Measurements from ENCODE around the gene CYYR1.

CYYR1 gene

GRCh38 chr21:26572702-26573381, at the start of gene CYYR1:
TSS of gene CYYR1 (minus strand) at chr21:26573286. CDS start at chr21:26572940, 346 bp downstream.
- peak; percentile 48 for DNase-seq

- DNase-seq, result no peak
These were observed 44.1 kb upstream of the CYYR1 start for GRCh38 chr21:26617176-26617575.

DNA sequence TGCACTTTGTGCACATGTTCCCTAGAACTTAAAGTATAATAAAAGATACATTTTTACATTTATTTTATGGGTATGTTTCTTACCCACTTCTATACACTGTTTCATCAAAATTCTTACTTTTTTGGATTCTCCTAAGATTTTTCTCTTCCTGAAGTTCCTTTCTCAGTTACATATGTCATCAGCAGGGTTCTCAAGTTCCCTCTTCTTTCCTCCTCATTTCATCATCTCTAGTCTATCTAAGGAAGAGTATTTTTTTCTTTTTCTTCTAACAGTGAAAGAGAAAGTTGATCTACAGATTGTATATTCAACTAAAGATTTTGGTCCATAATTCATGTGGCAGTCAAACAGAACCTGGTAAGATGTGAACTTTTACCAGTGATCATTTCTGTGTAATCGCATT, 41.2 kb upstream of the CYYR1 start:
- no peak for DNase-seq

DNA sequence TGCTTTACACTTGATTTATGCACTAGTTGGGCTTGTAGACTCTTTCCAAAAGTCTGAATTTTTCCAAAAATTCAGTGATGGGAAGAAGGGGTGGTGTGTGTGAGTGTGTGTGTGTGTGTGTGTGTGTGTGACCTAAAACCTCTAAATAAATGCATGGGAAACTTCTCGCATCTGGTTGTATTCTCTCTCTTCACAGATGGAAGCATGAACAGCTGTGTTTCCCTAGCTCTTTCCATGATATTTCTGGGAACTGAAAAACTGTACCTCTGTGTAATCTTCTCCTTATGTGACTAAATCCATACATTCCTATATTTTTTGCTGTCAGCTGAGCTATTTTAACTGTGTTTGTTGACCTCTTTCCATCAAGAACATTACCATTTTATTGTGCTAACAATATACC, 26.2 kb upstream of the CYYR1 start:
- no peak for DNase-seq

DNA sequence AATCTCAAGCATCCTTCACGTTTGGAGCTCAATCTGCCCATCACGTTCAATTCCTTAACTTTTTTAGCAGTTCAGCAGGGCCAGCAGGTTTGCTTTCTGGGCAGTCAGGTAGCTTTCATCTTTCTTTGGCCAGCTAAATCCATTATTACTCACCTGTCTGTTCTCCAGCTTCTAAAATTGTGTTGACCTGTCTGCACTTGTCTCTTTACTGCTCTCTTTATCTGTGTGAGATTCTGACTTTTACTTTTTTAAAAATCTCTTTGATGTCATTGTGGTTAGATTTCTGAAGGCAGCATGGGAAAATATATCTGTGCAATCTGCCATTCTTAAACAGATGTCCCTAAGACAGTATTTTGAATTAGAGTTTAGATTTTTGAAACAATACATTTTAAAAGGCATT, 24.9 kb upstream of the CYYR1 start:
- DNase-seq, result no peak

- no peak for DNase-seq
These were observed 23.9 kb upstream of the CYYR1 start for GRCh38 chr21:26597031-26597430.

- DNase-seq, result no peak
These were observed 22.9 kb upstream of the CYYR1 start for GRCh38 chr21:26595971-26596370.

GRCh38 chr21:26593800-26594199, 20.7 kb upstream of the CYYR1 start:
- DNase-seq, result no peak

GRCh38 chr21:26591543-26591942, 18.5 kb upstream of the CYYR1 start:
- DNase-seq, result no peak

DNA sequence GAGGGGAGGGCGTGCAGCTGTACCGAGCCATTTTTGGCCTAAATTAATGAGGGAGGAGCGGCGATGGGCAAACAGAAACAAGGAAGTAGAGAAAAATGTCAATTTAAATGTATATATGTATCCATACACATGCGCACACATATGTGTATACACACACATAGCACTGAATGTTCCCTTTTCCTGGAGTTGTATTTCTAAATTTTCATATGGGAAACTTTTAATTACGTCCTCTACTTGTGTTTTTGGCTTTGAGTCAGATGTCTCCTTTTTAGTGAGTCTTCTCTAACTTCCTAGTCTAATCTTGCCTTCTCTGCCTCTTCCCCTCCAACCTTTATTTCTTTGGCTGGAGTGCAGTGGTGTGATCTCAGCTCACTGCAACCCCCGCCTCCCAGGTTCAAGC, 15.4 kb upstream of the CYYR1 start:
- no peak for DNase-seq

- DNase-seq, result no peak
These were observed 14.7 kb upstream of the CYYR1 start for GRCh38 chr21:26587736-26588201.

DNA sequence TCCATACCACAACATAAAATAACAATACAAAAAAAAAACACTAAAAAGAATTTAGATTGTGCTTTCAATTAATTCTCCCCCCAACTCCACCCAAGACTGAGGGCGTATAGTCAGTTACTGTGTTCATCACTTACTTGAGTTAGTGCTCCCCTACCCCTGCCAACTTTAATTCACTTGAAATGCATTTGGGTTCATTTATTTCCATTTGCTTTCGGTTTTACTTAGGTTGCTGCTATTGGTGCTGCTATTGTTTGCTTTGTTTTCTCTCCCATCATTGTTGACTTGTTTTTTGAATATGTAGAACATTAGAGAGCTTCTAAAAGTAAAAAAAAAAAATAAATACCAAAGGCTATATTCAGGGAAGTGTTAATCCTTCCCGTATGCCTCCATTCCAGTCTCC, 10.7 kb upstream of the CYYR1 start:
- DNase-seq, result no peak

DNA sequence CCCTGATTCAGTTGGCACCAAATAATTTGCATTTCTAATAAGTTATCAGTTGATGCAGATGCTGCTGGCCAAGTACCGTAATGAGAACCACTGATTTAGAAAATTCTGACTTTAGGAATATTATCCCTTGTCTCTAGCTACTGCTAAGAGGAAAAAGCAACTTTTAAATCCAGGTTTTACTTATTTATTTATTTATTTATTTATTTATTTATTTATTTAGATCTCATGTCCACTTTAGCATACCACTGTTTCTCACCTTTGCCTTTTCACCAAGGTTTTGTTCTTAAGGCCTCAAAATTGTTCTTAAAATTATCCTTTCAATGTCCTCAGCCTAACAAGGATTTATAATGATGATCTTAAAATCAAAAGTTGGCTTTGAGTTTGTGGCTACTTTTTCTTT, 8.7 kb upstream of the CYYR1 start:
- DNase-seq, result no peak

- DNase-seq, result no peak
These were observed 897 bp downstream of the CYYR1 start for GRCh38 chr21:26572076-26572701.

DNA sequence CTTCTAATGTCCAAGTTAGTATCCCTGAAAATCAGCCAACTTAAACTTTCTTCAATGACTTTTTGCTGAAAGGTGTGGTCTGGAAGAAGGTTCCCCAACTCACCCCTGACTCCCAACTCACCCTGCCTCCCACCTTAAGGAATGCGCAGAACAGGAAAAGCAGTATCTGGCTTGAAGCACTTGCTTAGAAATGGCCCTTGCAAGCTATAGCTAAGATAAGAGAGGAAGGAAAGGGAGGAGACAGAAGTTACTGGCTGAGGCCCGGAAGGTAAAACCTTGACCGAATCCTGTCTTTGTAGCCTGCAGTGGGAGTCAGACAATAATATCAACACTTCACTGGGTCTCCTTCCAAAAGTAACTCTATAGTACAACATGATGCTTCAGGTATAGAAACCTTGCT, 2.9 kb downstream of the CYYR1 start:
- no peak for DNase-seq

- DNase-seq, result no peak
These were observed 7.5 kb downstream of the CYYR1 start for GRCh38 chr21:26565546-26565945.

DNA sequence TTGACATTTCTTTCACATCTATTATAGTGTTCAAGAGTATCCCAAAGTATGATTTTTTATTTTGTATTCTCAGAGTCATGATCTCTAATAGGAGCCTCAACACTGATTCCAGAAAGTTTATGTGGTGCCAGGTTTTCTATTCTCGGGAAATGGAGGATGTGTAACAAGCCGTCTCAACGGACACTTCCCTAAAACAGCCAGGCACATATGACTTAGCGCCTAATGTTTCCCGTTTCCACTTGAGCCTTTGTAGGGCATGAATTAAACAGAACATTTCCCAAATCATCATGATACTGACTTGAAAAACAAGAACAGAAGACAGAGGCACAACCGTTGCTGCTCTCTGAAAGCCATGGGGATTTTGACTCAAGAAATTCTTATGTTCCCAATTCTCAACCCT, 8.0 kb downstream of the CYYR1 start:
- DNase-seq, result no peak

DNA sequence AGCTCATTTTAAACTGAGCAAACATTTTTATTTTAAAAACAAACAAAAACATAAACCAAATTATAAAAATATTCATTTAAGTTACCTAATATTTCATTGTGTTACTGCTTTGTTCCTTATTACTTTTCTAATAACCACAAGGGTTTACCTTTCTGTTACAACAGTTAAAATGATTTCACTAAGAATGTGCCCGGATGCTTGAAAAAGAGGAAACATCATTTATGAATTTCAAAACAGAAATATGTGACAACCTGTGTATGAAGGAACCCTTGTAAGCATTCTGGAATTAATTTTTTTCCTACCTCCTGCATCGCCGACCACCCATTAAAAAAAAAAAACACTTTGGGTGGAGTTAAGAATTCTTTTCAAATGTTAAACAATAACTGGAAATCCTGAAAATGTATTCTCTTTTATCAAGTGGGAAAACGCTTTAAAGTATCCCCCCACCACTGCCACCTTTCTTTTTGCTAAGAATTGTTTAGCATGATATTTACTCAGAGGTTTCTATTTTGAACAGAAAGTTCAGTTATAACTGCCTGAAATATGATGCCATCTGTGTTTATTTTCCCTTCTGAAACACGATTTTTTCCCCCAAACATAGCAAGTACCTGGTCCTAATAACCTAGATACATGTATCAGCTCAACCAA, 9.1 kb downstream of the CYYR1 start:
- no peak for DNase-seq

DNA sequence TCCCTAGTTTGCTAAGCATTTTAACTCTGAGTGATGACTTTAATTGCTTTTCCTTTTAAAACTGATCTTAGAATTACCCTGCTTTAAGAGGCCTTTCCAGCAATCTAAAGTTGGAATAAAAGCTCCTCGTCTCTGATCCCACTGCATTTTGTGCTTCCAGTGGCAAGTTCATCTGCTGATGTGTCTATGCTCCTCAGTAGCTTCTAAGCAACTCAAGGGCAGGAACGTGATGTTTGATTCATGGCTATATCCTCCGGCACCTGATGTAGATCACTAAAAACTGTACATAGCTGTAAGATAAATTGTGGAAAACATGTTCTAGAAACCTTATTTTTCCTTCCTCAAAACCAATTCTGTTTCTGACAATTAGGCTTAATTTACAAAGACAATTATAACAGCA, 12.5 kb downstream of the CYYR1 start:
- DNase-seq, result no peak

GRCh38 chr21:26559099-26559498, 14.0 kb downstream of the CYYR1 start:
- no peak for DNase-seq

- DNase-seq, result no peak
These were observed 16.0 kb downstream of the CYYR1 start for GRCh38 chr21:26557106-26557505.

- no peak for DNase-seq
These were observed 17.4 kb downstream of the CYYR1 start for GRCh38 chr21:26555540-26556146.

DNA sequence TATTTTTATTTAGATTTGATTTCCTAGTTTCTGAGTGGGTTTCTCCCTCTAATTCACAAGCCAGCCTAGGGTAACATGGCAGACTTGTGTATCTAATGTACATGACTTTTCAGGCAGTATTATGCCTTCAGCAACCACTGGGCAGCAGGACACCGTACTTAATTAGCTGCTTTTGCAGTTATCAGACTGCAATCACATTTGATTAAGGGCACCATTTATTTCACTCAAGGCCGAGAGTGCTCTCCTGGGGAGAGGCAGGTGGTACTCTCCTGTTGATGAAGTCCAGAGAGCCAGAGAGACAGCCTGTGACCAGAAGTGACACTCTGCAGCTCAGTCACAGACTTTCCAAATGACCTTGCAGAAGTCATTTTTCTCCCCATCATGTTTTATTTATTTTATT, 18.7 kb downstream of the CYYR1 start:
- DNase-seq, result peak; percentile 82

- DNase-seq, result peak; percentile 35
These were observed 19.2 kb downstream of the CYYR1 start for GRCh38 chr21:26553898-26554297.

Measured in NCI-H1092 (cell line).